A673 (cell line): Measurements from ENCODE around the gene KRTAP5-1.

Experiments used
- EZH2 ChIP-seq: fragments of 200-600 bp; sonication (generic); IDR thresholded peaks from 2 replicates; pipeline ENCODE4 v1.6.1; 2017; ENCODE audit warnings: borderline replicate concordance, low read depth, mild to moderate bottlenecking, mixed read lengths, antibody characterized with exemption, low read length; ENCODE audit not compliant: poor library complexity, severe bottlenecking
- TF ChIP-seq, protein P1 (sequence below): fragments of 300-800, 200-600 bp; sonication (generic); conservative IDR thresholded peaks from 2 replicates; pipeline ENCODE4 v1.5.1; 2017; ENCODE audit warnings: low read depth, mild to moderate bottlenecking, antibody characterized with exemption, low read length, moderate library complexity, mixed read lengths

- TF ChIP-seq, protein P1, sequence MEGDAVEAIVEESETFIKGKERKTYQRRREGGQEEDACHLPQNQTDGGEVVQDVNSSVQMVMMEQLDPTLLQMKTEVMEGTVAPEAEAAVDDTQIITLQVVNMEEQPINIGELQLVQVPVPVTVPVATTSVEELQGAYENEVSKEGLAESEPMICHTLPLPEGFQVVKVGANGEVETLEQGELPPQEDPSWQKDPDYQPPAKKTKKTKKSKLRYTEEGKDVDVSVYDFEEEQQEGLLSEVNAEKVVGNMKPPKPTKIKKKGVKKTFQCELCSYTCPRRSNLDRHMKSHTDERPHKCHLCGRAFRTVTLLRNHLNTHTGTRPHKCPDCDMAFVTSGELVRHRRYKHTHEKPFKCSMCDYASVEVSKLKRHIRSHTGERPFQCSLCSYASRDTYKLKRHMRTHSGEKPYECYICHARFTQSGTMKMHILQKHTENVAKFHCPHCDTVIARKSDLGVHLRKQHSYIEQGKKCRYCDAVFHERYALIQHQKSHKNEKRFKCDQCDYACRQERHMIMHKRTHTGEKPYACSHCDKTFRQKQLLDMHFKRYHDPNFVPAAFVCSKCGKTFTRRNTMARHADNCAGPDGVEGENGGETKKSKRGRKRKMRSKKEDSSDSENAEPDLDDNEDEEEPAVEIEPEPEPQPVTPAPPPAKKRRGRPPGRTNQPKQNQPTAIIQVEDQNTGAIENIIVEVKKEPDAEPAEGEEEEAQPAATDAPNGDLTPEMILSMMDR: no peak
- peak; percentile 61 for TF ChIP-seq EZH2
Measured at GRCh38 chr11:1572197-1573076, 12.6 kb downstream of the KRTAP5-1 start, which contains the start of gene DUSP8.
